HG03469 (cell line): ENCODE data around the gene CNTF.
"Not testable (repeated sequence)": the region's sequence is repeated elsewhere in the genome, so short reads cannot be mapped to it uniquely, and the experiment has no call there.

ENCODE experiments used
- ATAC-seq: cut with Tn5 transposase; IDR thresholded peaks from one replicate; pipeline ENCODE4 v1.9.1; 2021; ENCODE audit warnings: mild to moderate bottlenecking, moderate library complexity, moderate number of reproducible peaks; ENCODE audit not compliant: unreplicated experiment

CNTF gene

DNA sequence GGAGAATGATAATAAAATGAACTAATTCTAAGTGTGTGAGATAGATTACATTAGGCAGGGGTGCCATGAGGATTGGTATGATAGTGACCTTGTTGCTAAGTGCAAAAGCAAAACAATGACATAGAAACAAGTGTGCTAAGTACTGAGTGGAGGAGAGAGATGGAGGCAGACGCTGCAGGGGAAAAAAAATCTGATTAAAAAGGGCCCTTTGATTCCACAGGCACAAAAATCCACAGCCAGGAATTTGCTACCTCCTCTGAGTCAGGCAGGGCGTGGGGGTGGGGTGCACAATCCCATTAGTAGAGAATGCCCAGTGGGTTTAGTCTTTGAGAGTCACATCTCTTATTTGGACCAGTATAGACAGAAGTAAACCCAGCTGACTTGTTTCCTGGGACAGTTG, at the start of gene CNTF:
TSS of gene CNTF (plus strand) at position 322 of the 400 bp plus-strand sequence. CDS start 88 bp downstream, outside the sequence.
- no peak for ATAC-seq

DNA sequence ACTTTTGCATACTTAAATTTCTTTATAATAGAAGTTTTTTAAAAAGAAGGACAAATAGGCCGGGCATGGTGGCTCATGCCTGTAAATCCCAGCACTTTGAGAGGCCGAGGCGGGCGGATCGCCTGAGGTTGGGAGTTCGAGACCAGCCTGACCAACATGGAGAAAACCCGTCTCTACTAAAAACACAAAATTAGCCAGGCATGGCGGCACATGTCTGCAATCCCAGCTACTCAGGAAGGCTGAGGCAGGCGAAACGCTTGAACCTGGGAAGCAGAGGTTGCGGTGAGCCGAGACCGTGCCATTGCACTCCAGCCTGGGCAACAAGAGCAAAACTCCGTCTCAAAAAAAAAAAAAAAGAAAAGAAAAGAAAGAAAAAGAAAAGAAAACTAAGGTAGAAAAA, 49.6 kb upstream of the CNTF start:
- ATAC-seq: not testable (repeated sequence)

DNA sequence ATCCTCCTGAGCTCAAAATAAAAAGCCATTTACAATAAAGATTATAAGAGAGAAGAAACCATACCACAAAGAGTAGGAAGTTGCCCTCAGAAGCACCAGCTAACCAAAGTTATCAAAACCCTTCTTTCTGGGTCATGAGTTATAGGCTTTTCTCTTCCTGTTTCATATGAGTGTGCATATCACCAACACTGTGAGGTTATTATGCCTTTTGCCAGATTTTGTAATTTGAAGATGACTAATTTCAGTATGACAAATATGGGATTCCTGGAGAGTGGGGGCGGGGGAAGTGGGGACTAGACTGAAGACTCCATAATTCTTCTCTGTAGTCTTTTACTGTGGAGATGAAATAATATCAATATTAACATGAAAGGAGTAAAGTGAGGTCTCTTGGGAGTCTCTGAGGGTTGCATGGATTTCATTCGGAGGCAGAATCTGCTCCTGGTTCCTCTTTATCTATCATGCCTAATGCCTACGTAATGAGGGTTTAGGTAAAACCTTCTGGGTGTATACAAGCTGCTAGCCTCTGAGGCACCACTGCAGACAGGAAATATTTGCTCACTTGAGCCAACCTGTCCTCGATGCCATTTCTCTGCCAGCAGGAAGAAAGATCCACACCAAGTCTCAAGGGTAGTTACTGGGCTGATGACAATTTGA, 48.9 kb upstream of the CNTF start:
- ATAC-seq: peak; percentile 21

DNA sequence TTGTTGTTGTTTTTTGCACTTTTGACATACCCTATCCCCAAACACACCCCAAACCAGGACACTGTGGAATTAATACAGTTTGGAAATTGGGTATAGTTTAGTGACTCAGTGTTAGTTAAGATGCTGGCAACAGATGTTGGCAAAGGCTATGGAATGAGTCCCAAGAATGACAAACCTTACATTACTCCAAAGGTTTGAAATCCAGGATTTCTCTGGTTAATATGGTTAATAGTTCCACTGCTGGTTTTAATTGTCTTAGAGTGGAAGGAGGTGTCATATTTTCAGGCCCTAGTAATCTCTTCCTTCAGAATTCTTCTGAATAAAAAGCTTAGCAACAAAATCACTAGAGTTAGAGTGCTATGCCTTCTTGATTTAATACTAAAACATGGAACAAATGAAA, 47.6 kb upstream of the CNTF start:
- no peak for ATAC-seq

GRCh38 chr11:58575377-58576020, 47.0 kb upstream of the CNTF start, which contains the start of gene LPXN:
TSS of gene LPXN (minus strand) at chr11:58575856. CDS start at chr11:58575772, 84 bp downstream.
- no peak for ATAC-seq

DNA sequence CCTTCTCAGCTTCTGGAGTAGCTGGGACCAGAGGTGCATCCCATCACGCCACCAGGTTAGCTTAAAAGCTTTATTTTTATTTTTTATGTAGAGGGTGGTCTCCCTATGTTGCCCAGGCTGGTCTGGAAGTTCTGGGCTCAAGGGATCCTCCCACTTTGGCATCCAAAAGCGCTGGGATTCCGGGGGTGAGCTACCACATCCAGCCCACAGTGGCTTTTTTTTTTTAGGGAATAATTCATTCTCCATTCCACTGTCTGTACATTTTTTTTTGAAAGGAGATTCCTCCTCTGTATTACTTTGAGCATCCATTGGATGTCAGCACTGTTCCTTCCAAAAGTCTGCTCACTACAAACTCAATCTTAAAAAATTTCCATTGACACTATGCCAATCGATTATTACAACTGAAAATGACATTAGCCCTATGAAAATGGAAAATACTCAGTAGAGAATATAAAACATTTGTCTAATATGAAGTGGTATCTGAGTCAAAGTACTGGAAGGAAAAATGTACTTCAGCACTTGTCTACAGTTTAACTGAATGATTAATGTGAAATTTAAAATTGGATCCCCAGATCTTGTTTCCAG, 45.5 kb upstream of the CNTF start:
- ATAC-seq: no peak

- peak; percentile 34 for ATAC-seq
Measured at GRCh38 chr11:58577555-58578135, 44.8 kb upstream of the CNTF start.

GRCh38 chr11:58578136-58578634, 44.3 kb upstream of the CNTF start:
- peak; percentile 20 for ATAC-seq

DNA sequence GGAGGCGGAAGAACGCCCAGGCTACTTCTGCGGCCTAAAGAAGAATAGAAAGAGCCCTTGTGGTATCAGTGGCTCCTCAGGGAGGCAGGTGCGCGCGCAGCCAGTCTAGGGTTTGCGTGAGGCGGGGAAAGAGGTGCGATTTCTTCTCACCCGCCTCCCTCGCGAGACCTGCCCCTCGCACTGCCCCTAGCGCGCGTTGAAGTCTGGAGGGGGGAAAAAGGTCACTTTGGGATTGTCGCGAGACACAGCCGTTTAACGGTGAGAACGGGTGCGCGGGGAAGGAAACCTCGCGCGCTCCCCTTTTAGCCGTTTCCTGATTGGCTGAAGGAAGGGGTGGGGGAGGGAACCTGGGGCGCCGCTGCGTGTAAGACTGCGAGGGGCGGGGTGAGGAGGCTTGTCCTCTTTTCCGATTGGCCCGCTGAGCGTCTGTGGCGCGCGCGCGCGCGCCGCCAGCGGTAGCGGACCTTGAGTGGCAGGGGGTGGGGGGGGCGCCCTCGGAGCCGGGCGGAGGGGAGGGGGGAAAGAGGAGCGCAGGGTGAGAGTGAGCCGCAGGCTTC, 43.8 kb upstream of the CNTF start, which contains the start of gene ZFP91:
TSS of gene ZFP91 (plus strand) at position 429 of the 557 bp plus-strand sequence. CDS start 219 bp downstream, outside the sequence.
- no peak for ATAC-seq

- peak; percentile 22 for ATAC-seq
Measured at GRCh38 chr11:58579192-58580129, 43.0 kb upstream of the CNTF start.

- no peak for ATAC-seq
Measured at GRCh38 chr11:58580311-58580710, 42.2 kb upstream of the CNTF start.

GRCh38 chr11:58582437-58582836, 40.0 kb upstream of the CNTF start:
- no peak for ATAC-seq

- ATAC-seq: no peak
Measured at GRCh38 chr11:58586998-58587397, 35.5 kb upstream of the CNTF start.

- ATAC-seq: no peak
Measured at GRCh38 chr11:58591659-58592058, 30.8 kb upstream of the CNTF start.

- ATAC-seq: no peak
Measured at GRCh38 chr11:58592760-58593472, 29.5 kb upstream of the CNTF start.

GRCh38 chr11:58594826-58595225, 27.6 kb upstream of the CNTF start:
- ATAC-seq: no peak

GRCh38 chr11:58596621-58597020, 25.8 kb upstream of the CNTF start:
- no peak for ATAC-seq

DNA sequence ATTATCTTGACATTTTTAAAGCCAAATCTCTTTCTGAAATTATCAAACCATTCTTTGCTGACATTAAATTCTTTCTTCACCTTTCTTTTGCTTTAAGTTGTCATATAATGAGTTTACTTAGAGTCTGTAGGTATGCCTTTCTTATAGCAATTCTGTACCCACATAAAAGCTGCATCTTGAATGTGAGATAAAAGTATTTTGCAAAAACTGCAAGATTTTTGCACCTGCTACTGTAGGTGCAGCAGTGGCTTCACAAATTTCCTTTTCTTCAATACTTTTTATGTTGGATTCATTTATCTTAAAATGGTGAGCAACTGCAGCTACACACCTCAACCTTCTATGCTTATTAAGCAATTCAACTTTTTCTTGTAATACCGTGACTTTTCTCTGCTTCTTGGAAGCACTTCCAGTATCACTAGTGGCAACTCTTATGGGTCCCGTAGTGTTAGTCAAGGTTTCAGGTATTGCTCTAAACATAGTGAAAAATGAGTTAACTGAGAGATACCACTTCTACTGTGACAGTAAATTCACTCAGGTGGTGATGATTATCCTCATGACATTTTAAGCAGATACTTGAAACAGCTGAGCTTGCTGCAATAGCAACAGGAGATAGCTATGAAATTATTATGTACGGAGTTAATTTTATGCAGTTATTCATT, 24.9 kb upstream of the CNTF start:
- ATAC-seq: no peak

- ATAC-seq: no peak
Measured at GRCh38 chr11:58600510-58600909, 22.0 kb upstream of the CNTF start.
